Activated CD4-positive, CD25-positive, alpha-beta regulatory T cell treated with anti-CD3 and anti-CD28 coated beads, Interleukin-2, amount 50 U/mL, for 72 hours (primary cell): ENCODE data around the gene ITPR1.
"Not testable (repeated sequence)": the region's sequence is repeated elsewhere in the genome, so short reads cannot be mapped to it uniquely, and the experiment has no call there.

ENCODE experiments used
- DNase-seq: peaks from one replicate; pipeline ENCODE4 v3.0.0; 2021

Gene ITPR1

DNA sequence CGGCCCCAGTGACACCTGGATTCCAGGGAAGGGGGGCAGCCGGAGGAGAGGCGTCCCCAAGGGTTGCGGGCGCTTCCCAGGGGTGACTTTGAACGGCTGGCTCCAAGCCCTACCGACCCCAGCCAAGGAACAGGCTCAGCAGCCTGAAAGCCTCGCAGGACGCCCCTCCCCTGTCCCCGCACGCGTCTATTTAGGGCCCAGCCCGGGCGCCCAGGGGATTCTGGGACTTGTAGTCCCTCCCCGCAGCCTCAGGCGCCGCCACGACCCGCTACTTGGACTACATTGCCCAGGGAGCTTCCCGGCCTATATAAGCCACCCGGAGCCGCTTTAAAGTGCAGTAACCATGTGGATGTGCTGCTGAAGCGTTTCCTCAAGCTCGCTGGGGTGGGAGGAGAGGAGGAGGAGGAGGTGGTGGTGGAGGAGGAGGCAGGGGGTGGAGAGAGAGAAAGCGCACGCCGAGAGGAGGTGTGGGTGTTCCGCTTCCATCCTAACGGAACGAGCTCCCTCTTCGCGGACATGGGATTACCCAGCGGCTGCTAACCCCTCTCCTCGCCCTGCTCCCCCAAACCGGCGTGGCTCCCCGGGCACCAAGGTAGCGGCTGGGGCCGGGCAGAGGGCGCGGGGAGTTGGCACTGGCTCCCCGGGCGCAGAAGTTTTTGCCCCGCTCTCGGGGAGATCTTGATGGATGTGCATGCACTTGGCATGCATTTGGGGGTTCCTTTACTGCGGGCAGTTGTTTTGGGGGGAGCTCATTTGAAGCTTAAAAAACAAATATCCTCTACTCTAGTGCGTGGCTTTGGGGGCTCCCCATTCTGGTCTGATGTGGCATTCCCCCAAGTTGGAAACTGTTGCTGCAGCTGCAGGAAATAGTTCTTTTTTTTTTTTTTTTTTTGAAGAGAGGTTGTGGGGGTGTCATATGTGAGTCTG is at the start of gene ITPR1:
ITPR1 (plus strand) TSS at position 335 of the 927 bp plus-strand sequence. CDS start 23,144 bp downstream, outside the sequence.
- DNase-seq, result peak; percentile 92

DNA sequence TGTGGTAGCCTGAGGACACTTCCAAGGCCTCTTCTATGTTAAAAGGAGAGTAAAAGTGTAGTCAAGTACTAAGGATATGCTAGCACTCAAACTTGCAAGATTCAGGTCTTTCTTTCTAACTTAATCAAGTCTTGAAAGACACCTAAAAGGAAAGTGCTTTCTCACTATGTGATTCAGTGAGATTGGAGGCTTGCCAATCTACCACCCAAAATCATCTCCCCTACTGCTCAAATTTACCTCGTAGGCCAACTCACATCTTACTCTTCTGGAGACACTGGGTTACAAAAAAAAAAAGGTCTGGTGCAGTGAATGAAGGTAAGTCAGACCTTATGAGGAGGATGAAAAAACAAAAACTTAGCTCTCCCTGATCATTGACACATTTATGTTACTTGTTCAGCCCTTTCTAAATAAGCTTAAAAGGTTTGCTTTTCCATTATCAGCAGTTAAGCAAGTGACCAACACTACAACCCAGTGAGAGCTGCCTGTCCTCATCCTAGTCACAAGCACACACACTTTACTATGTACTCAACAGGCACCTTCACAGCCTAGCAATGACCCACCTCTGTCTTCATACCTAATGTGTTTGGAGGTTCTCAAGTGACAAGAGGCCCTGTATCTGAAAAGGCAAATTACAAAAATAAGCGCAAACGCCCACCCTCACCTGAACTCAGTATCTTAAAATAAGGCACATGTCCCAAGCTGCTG is 45.7 kb upstream of the ITPR1 start:
- no peak for DNase-seq

DNA sequence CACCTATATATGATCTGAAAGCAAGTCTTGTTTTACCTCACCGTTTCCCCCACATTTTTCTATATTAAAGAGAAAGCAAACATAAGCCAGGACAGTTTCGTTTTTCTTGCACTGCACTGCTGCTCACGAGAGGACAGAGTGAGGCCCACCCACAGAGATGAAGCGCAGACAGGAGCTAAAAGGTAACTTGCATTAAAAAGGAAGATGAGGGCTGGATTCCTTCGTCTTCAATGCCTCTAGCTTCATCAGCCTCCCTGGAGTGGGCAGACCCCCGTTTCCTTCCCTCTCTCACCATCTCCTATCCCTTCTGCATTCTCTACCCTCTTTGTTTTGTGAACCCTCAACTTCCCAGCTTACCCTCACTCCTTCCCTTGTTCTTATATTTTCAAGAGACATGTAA is 45.0 kb upstream of the ITPR1 start:
- no peak for DNase-seq

DNA sequence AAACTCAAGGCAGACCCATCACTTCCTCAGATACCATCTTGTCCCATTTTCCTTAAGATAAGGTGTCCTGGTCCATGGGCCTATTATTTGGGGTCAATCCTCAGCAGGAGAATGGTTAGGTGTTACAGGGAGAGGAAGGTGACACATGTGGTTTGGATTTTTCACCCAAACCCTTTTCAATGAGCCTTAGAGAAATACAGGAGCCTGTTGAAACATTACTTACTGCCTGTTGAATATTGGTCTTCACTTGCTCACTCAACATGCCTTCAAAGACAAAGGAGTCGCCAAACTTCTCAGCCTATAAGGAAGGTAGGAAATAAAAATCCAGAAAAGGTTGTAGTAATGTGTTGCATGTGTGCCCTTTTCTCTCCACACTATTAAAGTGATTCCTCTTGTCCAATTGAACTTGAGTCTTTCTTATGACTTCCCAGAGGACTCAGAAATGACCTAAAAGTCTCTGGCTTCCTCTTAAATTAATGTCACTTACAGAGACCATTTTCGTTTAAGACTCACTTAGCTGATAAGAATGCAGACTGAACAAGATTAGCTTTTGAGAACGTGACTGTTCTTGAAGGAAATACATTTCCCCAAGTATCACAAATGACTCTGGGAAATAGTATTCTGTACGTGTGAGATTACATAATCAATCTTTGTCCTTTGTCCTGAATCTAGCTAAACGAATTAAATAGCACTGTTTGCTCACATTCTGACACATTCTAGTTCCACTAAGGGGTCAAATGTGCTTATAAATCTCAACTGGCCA is 43.9 kb upstream of the ITPR1 start:
- no peak for DNase-seq

DNA sequence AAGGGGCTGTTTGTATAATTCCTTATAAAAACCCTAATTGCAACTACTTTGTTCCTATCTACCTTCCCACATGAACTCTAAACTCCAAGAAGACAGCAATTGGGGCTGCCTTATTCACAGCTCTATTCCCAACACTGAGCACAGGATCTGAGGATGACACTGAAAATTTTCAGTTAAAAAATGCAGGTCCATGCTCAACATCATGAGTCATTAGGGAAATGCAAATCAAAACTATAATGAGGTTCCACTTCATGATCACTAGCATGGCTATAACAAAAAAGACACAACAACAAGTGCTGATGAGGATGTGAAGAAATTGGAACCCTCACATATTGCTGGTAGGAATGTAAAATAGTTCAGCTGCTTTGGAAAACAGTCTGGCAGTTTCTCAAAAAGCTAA is 39.0 kb upstream of the ITPR1 start:
- no peak for DNase-seq

DNA sequence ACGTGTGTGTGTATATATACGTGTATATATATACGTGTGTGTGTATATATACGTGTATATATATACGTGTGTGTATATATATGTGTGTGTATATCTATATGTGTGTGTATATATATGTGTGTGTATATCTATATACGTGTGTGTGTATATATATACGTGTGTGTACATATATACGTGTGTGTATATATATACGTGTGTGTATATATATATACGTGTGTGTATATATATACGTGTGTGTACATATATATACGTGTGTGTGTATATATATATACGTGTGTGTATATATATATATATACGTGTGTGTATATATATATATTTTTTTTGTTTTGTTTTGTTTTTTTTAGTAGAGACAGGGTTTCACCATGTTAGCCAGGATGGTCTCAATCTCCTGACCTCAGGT is 36.4 kb upstream of the ITPR1 start:
- not testable (repeated sequence) for DNase-seq

DNA sequence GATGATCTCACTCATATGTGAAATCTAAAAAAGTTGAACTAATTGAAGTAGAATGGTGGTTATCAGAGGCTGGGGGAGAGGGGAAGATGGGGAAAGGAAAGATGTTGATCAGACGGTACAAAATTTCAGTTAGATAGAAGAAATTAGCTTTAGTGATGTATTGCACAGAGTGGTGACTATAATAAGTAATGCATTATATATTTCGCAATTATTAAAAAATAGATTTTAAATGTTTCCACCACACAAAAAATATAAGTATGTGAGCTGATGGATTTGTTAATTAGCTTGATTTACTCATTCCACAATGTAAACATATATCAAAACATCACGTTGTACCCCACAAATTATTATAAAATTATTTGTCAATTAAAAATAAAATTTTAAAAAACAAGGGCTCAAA is 34.2 kb upstream of the ITPR1 start:
- no peak for DNase-seq

DNA sequence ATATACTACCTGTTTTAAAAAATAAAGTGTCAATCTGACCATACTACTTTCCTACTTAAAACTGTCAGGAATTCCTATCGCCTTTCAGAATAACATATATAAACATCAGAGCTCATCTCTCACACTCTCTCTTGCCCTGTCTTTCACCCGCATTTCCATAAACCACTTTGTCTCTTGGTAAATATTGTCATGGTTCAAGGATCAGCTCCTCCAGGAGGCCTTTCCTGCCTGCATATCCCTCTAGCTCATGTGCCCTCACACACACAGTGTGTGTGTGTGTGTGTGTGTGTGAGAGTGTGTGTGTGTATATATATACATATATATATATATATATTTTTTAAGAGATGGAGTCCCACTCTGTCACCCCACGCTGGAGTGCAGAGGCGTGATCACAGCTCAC is 32.8 kb upstream of the ITPR1 start:
- no peak for DNase-seq

DNA sequence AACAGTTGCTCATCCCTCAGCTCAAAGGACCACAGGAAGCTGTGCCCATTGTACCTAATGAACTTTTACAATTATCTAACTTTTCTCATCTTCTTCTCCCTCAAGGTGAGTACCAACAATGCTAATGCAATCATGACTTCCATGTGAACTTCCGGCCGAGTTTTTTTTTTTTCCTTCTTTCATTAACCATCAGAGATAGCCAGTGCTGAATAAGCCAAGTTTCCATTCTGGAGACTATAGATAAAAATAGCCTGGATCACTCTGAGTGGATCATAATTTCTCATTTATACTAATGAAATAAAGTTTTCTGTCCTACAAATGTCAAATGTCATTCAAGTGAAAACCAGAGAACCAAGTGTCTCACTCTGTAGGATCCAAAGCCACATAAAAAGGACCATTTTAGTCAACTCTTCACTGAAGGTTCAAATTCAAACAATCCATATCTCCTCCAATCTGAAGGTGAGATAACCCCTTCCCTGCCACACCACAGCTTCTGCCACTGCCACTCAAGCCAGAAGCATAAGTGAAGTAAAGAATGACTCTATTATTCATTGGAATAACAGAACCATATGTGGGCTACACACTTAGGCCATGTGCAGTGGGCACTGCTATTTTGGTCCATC is 31.6 kb upstream of the ITPR1 start:
- no peak for DNase-seq

DNA sequence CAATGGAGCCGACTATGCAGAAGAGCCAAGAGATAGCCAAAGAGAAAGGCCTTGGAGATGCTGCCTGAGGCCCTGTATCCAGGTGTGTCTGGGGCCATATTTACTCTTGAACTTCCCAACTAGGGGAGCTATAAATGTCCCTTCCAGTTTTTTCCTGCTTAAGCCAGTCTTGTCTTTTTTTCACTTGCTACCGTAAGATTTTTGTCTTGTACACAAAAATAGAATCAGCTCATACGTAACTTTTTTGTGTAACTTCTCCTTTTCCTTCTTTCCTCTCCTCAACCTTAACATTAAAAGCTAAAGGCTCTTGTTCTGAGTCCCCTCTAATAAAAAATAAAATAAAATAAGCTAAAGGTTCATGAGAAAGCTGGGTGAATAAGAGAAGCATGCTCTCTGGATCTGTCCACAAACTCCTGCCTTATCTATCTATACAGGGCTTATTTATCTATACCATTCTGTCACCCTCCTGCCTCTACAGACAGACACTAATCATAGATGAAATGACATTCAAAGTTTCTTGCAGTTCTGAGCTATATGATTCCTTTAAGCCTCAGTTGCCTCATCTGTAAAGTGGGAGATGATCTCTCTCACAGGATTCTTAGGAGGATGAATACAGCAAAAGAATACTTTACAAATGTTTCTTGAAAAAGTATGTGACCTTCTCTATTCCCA is 30.6 kb upstream of the ITPR1 start:
- no peak for DNase-seq

DNA sequence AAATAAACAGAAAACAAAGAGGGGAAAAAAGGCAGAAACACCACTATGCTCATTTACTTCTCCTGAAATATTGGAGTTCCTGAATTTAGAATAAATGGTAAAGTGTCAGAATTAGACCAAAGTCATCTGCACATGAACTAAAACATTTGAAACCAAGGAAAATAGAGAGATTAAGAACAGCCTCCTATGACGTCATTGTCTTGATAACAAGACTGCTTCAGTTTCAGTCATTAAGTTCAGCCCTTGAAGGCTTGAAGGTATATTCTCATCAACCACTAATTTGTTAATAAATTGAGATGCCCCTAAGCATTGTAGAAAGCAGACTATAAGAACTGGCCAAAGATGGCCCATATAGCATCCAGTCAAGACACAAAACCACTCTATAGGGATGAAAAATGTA is 28.6 kb upstream of the ITPR1 start:
- no peak for DNase-seq

DNA sequence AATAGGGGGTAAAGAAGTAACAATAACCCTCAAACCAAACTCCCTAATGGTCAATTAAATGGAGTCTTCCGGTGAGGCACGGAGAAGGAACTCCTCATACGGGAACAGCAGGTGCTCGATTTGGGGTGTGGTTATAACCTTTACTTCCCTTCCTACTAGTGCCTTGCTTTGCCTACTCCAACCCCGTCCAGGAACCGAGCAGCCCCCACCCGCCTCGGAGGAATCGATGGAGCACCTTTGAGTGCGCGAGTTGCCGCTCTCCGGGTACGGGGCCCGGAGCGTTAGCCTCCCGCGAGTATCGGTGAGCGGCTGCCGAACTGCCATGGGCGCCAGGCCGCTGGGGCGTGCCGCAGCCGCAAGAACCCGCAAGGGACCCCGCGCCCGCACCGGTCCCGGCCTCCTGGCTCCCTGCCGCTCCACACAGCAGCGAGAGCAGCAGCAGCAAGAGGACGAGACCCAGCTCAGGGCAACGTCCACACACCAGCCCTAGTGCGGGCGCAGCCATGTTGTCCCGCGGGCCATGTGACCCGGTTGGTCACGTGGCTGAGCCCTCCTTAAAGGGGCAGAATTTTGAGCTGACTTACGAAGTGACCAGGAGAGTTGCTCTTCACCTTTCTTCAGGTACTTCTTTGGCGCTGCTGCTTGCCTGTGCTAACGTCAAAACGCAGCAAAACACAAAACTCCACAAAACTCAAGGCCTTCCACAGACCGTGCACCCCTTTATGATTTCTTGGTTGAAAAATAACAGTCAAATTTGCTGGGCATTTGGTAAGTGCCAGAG is 26.2 kb upstream of the ITPR1 start, which contains the start of gene SUMF1:
SUMF1 (minus strand) TSS at position 529 of the 781 bp plus-strand sequence; CDS start at position 505, 24 bp downstream.
- DNase-seq, result peak; percentile 76

DNA sequence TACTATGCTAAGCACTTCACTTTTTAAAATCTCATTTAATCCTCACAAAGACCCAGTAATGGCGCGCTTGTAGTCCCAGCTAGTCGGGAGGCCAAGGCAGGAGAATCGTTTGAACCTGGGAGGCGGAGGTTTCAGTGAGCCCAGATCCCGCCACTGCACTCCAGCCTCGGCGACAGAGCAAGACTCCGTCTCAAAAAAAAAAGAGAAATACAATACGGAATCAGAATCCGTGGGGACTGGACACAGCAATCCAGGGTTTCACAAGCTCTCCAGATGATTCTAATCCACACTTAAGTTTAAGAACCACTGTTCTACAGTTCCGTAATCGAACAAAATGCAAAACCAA is 25.7 kb upstream of the ITPR1 start:
- DNase-seq, result no peak

DNA sequence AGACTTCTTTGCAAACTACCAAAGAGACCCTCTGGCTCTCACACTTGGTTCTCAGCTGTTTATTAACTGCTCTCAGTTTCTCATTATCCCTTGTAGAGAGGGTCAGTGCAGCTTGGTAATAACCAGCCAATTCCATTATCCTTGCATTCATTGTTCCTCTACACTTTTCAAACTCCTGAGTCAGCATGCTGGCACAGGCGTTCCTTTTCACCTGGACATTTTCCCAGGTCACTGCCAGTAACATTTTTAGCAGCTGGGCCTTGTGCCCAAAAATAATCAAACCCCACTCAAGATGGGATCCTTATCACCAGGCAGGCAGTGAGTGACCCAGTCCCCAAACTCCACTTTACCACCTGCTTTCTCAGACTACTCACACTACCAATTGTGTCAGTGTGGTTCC is 21.2 kb upstream of the ITPR1 start:
- DNase-seq, result no peak

DNA sequence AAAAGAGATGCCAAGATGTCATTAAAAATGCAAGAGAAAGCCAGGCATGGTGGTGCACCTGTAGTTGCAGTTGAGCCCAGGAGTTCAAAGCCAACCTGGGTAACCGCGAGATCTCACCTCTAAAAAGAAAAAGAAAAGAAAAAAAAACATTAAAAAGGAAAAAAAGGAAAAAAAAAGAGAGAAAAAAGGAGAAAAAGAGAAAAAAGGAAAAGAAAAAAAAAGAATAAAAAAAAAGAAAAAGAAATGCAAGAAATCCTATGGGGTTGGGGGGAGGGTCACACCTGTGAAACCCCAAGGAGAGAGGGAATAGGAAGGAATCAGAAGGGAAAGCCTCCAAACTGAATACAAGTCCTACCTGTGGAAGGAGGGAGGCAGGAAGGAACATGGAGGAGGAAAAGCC is 20.8 kb upstream of the ITPR1 start:
- DNase-seq, result no peak

DNA sequence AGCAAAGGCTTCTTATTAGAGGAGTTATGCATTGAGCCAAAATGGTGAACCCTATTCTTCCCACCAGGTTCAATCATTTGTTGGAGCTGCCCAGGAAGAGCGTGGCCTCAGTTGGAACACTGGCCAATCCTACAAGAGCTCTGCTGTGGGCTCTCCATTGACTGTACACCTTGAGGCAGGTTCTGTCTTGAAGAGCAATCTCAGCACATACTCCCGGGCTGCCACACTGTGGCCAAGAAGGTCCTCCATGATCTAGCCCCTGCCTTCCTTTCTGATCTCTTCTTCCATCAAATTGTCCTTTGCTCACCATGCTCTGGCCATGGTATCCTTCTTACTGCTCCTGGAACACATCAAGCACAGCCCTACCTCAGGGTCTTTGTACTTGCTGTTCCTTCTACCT is 20.4 kb upstream of the ITPR1 start:
- DNase-seq, result no peak

DNA sequence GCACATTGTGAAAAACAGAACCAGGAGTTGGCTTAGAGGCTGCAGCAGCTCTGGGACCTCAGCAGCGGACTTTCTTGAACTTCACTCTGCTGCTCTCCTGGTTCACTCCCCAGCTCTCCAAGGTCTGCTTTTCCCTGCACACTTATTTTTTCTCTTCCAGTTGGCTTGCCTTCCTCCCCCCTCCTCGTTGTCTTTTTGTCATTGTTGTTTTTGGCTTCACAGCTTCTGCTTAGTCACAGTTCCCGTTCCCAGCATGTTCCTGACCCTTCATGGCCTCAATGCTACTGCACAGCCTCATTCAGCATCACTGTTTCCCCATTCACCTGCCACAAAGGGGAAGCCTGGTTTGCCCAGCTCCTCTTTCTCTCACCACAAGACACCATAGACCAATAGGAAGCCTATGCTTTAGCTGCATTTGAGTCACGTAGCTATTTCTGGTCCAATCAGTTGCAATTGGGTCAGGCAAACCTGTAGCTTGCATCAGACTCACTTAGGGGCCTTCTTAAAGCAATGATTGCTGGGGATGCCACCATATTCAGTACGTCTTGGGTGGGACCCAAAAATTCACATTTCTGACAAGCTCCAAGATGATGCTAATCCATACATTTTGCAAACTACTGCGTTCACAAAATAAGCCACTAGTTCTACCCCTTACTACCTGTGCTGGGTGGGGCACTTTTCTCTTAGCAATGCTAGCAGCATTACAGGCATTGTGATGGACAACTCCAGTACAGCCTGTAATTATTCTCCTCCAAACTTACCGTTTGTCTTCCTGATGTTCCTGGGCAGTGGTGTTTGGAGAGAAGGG is 18.3 kb upstream of the ITPR1 start:
- DNase-seq, result no peak

DNA sequence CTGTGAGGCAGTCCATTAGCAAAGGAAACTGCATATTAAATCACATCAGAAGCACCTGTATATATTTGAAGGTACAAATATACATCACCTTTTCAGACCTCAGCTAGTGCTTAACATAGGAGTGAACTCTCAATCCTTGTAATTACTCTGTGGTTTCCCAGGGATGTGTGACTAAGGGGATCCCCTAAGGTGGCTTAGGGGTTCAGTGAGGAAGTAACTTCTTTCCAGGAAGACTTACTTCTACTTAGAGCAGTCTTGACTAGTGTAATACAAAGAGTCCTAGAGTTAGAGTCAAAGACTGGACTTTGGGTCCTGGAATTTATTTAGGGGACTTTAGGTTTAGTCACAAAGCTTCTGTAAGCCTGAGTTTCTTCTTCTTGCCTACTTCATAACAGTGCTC is 17.3 kb upstream of the ITPR1 start:
- DNase-seq, result no peak

DNA sequence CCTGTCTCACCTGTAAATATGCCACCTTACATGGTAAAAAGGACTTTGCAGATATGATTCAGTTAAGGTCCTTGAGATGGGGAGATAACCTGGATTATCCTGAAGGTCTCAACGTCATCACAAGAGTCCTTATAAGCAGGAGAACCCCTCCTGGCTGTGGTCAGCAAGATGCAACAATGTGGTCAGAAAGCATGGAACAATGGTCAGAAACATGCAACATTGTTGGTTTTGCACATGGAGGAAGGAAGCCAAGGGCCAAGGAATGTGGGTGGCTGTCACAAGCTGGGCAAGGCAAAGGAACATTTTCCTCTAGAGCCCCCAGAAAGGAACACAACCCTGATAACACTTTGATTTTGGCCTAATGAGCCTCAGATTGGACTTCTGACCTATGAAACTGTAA is 16.7 kb upstream of the ITPR1 start:
- DNase-seq, result no peak

DNA sequence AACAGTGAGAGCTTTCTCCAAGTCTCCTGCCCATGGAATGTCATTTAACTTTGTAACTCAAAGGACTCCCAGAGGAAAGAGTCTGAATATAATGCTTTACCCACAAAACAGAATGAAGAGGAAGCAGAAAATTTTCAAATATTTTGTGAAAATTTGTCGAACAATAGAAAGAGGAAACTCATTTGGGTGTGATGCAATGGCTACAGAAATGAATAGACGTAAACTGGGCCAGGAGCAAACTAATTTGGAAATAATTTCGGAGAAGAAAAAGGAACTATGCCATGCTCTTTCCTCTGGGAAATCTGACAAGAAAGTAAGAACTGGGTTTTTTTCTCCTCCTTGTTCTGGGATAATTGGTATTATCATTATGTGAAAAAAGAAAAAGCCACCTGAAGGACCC is 14.9 kb upstream of the ITPR1 start:
- DNase-seq, result no peak

DNA sequence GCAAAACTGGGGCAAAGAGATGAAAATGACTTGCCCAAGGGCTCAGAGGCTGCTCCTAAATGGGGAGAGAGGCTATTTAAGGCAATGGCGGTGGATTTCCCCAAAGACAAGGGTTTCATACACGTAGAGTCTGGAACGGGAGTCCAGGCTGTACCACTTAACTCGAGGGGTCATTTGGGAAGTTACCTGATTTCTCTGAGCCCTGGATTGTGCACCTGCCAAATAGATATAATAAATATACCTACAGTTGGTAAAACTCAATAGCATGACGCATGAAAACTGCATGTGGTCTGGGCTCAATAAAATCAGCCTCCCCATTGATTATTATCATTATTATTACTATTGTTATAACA is 1.3 kb upstream of the ITPR1 start:
- DNase-seq, result no peak
